Measurements from ENCODE around the gene OR5K2. TPM values are rescaled to one million over a fixed set of nuclear protein-coding genes. Genes with fewer than 3 reads are reported as not detected.

The OR5K2 gene
- total and polyA plus RNA-seq, 10 of the 15 experiments (the other 5 are each of a cell fraction or from before 2014, with no cell fraction given), result 0.12 TPM; not detected in 9

DNA sequence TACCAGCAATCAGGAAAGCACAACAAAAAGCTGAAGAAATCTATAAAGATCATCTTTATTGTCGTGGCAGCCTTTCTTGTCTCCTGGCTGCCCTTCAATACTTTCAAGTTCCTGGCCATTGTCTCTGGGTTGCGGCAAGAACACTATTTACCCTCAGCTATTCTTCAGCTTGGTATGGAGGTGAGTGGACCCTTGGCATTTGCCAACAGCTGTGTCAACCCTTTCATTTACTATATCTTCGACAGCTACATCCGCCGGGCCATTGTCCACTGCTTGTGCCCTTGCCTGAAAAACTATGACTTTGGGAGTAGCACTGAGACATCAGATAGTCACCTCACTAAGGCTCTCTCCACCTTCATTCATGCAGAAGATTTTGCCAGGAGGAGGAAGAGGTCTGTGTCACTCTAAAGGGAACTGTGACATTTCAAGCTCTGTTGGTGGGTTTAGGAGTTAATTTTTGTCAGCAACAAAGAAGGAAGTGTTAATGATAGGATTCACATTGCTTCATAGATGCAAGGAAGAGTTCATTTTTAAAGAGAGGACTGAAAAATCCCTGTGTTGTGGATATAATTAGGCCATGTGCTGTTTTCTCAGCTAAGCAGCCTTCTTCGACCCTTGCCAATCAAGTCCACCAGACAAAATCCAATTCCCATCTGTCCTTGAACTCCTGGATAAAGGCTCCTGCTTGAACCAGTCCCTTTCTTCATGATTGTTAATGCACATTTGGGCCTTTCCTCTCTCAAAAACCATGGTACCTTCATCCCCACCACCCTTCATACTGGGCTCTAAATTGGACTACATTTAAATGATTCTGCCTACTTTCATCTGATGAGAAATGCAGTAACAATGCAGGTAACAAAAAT lies 35.5 kb downstream of the OR5K2 start (continued):
- TF ChIP-seq ATF7 (IDR thresholded peaks at IDR 0.05; ENCODE audit: low read depth), result no peak
- no peak for TF ChIP-seq EP300 (IDR thresholded peaks at IDR 0.05; ENCODE audit: borderline replicate concordance in 1 of 2, control insufficient read depth in 1 of 2, low read depth in 2 of 2, low read length in 2 of 2)
- TF ChIP-seq ZSCAN29 (IDR thresholded peaks at IDR 0.05), result no peak

GRCh38 chr3:98534168-98534567 lies 36.7 kb downstream of the OR5K2 start:
- H3K79me2 ChIP-seq (ENCODE audit: control insufficient read depth, insufficient read depth, low read length), result peaks cover 96% of the 10 kb centered on the region
- ChIA-PET SMC1A (ENCODE audit: uncharacterized antibody, unreplicated experiment) (interaction anchor here (1.7 to 13.1 kb wide), 4 partner anchors 10 to 60 kb away, joined by 3 to 603 read pairs (median 26); partner anchors contain the start of genes CLDND1 and CPOX), POLR2A (interaction anchor here (0.8 to 11.8 kb wide), 4 partner anchors 11 to 59 kb away, joined by 3 to 350 read pairs (median 4); partner anchors contain the start of genes CLDND1 and CPOX), CTCF (interaction anchor here (2.3 to 6.3 kb wide), 5 partner anchors 12 to 38 kb away, joined by 6 to 40 read pairs (median 24); no protein-coding TSS in a partner anchor), RAD21 (ENCODE audit: unreplicated experiment) (interaction anchor here (0.7 to 13.1 kb wide), 8 partner anchors 9 to 206 kb away, joined by 3 to 511 read pairs (median 4); no protein-coding TSS in a partner anchor)
- 0% methylated on average over 2 of the region's 2 CpGs for WGBS (ENCODE audit: insufficient coverage, insufficient replicate concordance, low lambda C conversion rate, missing lambda C conversion rate)
- H4K20me1 ChIP-seq (ENCODE audit: control insufficient read depth, insufficient read depth), result no peaks in the 10 kb centered on the region
- H3K27ac ChIP-seq (ENCODE audit: control insufficient read depth, insufficient read depth), result peak overlapping the region; percentile 97
- no peak overlapping the region for H3K4me2 ChIP-seq (ENCODE audit: control insufficient read depth, insufficient read depth)
- intact Hi-C loops (cut with micrococcal nuclease; ENCODE audit: unreplicated experiment), result loop anchor here (5.0 kb wide), 1 partner anchor 198 kb away; no protein-coding TSS in a partner anchor
- in situ Hi-C loops (cut with MboI), result no loop called here
- DNase-seq (ENCODE audit: low read depth, low spot score), result no peak
- TF ChIP-seq MXI1 (IDR thresholded peaks at IDR 0.05; ENCODE audit: low read depth, low read length) (0 out of 2 replicates have a peak, but pooled peaks have one; percentile 11), SMC3 (IDR thresholded peaks at IDR 0.05; ENCODE audit: borderline replicate concordance, low read length) (0 out of 2 replicates have a peak, but pooled peaks have one; percentile 2), CHD2 (IDR thresholded peaks at IDR 0.05; ENCODE audit: borderline replicate concordance, low read depth, low read length) (no peak), RUNX3 (IDR thresholded peaks at IDR 0.05; ENCODE audit: low read length) (peak; percentile 42)
- TF ChIP-seq, protein P1, sequence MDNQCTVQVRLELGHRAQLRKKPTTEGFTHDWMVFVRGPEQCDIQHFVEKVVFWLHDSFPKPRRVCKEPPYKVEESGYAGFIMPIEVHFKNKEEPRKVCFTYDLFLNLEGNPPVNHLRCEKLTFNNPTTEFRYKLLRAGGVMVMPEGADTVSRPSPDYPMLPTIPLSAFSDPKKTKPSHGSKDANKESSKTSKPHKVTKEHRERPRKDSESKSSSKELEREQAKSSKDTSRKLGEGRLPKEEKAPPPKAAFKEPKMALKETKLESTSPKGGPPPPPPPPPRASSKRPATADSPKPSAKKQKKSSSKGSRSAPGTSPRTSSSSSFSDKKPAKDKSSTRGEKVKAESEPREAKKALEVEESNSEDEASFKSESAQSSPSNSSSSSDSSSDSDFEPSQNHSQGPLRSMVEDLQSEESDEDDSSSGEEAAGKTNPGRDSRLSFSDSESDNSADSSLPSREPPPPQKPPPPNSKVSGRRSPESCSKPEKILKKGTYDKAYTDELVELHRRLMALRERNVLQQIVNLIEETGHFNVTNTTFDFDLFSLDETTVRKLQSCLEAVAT (IDR thresholded peaks at IDR 0.05), result 0 out of 2 replicates have a peak, but pooled peaks have one; percentile 4
- TF ChIP-seq, protein P2, sequence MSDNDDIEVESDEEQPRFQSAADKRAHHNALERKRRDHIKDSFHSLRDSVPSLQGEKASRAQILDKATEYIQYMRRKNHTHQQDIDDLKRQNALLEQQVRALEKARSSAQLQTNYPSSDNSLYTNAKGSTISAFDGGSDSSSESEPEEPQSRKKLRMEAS (IDR thresholded peaks at IDR 0.05; ENCODE audit: low read depth, low read length), result no peak
- peak overlapping the region; percentile 94 for H3K9ac ChIP-seq (ENCODE audit: control insufficient read depth, insufficient read depth, low read length)
- H3K27me3 ChIP-seq (replicated peaks in 1 of 2; ENCODE audit: control insufficient read depth in 2 of 2, insufficient read depth in 2 of 2, low read length in 1 of 2), result no peaks in the 10 kb centered on the region
- H3K36me3 ChIP-seq (ENCODE audit: control insufficient read depth in 2 of 2, insufficient read depth in 2 of 2, low read length in 1 of 2), result peaks cover 3 to 4% of the 10 kb centered on the region in 2 experiments; a peak in 3 of 4 replicates
- FAIRE-seq, result no peak
- no peak overlapping the region for H2AFZ ChIP-seq (ENCODE audit: control insufficient read depth, low read depth, low read length)
- H3K4me3 ChIP-seq, result peak overlapping the region; percentile 81
- BruUV-seq (replicated peaks), result no TSS peak
- H3K9me3 ChIP-seq (replicated peaks; ENCODE audit: control insufficient read depth, insufficient read depth, low read length), result no peaks in the 10 kb centered on the region
- H3K4me1 ChIP-seq (ENCODE audit: control insufficient read depth, insufficient read depth, low read length), result peaks cover 4% of the 10 kb centered on the region; the same call in 1 of the 2 replicates
- no peak for ATAC-seq

Data from GM12878 (cell line).